ENCODE results near the gene CPNE2.

GRCh38 chr16:57100445-57100844 lies 8.1 kb downstream of the CPNE2 start:
- TF ChIP-seq, protein P1, sequence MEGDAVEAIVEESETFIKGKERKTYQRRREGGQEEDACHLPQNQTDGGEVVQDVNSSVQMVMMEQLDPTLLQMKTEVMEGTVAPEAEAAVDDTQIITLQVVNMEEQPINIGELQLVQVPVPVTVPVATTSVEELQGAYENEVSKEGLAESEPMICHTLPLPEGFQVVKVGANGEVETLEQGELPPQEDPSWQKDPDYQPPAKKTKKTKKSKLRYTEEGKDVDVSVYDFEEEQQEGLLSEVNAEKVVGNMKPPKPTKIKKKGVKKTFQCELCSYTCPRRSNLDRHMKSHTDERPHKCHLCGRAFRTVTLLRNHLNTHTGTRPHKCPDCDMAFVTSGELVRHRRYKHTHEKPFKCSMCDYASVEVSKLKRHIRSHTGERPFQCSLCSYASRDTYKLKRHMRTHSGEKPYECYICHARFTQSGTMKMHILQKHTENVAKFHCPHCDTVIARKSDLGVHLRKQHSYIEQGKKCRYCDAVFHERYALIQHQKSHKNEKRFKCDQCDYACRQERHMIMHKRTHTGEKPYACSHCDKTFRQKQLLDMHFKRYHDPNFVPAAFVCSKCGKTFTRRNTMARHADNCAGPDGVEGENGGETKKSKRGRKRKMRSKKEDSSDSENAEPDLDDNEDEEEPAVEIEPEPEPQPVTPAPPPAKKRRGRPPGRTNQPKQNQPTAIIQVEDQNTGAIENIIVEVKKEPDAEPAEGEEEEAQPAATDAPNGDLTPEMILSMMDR (IDR thresholded peaks at IDR 0.05): no peak
- no peak for TF ChIP-seq EP300 (IDR thresholded peaks at IDR 0.05)

Measured in ovary (tissue), 3 donors.